GM18498 (cell line): ENCODE results near the gene CACNA1H.
"Not testable (repeated sequence)": the region's sequence is repeated elsewhere in the genome, so short reads cannot be mapped to it uniquely, and the experiment has no call there.

Source experiments
- ATAC-seq: cut with Tn5 transposase; IDR thresholded peaks from one replicate; pipeline ENCODE4 v1.9.1; 2021; ENCODE audit warnings: mild to moderate bottlenecking, moderate library complexity; ENCODE audit not compliant: unreplicated experiment

The CACNA1H gene

DNA sequence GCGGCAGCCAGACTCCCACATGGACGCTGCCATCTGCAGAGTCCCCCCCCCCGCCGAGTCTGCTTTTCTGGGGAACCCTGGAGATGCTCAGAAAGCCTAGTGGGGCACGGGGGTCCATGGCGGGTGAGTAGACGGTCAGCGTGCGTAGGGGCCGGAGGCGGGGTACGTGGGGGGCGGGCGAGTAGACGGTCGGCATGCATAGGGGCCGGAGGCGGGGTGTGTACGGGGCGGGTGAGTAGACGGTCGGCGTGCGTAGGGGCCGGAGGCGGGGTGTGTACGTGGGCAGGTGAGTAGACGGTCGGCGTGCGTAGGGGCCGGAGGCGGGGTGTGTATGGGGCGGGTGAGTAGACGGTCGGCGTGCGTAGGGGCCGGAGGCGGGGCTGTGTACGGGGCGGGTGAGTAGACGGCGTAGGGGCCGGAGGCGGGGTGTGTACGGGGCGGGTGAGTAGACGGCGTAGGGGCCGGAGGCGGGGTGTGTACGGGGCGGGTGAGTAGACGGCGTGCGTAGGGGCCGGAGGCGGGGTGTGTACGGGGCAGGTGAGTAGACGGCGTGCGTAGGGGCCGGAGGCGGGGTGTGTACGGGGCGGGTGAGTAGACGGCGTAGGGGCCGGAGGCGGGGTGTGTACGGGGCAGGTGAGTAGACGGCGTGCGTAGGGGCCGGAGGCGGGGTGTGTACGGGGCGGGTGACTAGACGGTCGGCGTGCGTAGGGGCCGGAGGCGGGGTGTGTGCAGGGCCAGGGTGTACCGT is 32.7 kb downstream of the CACNA1H start:
- not testable (repeated sequence) for ATAC-seq

DNA sequence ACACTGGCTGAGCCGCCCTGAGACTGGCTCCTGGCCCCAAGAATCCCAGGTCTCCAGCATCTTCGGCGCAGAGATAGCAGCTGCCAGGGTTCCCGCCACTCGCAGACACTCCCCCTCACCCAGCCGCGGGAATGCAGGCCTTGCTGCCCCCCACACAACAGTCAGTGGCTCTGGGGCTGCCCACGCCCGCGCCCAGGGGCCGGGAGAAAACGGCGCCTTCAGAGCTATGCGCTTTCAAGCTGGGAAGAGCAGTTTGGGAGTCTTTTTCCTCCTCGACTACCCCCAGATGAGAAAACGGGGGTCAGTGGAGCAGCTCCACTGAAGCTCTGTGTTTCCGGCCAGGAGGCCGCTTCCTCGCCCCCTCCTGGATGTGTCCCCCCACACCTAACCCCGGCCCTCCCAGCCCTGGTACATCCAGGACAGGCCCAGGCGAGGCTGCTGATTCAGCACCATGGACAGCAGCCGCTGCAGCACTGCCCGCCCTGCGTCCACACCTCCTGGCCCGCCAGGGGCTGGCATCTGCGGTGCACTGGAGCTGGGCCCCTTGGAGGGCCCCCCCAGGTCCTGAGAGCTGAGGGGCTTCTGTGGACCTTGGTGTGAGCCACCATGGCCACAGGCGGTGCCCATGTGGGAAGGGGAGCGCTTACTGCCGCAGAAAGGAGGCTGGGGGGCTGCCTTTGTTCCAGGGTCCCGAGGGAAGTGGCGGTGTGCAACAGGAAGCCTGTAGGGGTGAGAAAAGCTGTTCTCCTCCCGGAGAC is 35.7 kb downstream of the CACNA1H start:
- no peak for ATAC-seq

DNA sequence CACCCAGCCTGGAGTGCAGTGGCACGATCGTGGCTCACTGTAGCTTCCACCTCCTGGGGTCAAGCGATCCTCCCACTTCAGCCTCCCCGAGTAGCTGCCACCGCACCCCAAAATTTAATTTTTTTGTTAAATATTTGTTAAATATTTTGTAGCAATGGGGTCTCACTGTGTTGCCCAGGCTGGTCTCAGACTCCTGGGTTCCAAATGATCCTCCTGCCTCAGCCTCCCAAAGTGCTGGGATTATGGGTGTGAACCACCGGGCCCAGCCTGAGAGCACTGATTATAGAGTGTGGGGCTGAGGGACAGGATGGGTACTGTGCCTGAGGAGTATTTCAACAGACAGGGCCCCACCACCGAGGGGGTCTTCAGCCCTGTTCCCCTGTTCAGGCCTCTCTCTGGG is 36.5 kb downstream of the CACNA1H start:
- ATAC-seq: no peak

DNA sequence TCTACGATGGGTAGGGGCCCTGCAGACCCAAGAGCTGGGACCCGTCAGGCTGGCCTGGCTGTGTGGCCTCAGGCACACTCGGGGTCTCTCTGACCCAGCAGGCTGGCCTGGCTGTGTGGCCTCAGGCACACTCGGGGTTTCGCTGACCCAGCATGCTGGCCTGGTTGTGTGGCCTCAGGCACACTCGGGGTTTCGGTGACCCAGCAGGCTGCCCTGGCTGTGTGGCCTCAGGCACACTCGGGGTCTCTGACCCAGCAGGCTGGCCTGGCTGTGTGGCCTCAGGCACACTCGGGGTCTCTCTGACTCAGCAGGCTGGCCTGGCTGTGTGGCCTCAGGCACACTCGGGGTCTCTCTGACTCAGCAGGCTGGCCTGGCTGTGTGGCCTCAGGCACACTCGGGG is 37.9 kb downstream of the CACNA1H start:
- ATAC-seq: not testable (repeated sequence)

DNA sequence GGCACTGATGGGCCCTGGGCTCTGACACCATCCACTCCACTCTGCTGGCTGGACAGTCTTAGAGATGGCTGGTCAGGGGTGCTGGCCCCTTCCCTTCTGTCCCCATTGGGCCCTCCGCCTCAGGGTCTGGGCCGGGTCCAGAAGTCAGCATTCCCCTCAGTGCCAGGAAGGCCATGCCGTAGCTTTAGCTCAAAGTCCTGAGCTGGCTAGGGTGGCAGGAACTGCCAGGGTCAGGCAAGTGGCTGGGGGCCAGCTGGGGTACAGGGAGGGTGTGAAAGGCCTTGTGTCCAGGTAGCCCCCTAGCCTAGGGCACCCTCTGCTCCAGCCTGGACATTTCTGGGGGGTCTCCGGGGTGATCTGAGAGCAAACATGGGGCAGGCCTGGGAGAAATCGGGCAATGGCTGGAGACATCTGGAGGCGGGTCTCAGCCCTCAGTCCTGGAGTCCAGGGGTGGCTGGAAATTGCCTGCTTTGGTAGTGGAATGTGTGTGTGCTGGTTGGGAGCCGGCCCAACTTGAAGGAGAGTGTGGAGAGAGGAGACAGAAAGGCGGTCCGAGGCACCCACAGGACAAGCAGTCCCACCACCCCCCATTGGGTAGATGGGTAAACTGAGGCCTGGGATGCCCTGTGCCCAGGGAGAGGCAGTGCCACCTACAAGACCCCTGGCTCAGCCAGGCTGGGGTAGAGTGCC is 39.6 kb downstream of the CACNA1H start:
- ATAC-seq: no peak

DNA sequence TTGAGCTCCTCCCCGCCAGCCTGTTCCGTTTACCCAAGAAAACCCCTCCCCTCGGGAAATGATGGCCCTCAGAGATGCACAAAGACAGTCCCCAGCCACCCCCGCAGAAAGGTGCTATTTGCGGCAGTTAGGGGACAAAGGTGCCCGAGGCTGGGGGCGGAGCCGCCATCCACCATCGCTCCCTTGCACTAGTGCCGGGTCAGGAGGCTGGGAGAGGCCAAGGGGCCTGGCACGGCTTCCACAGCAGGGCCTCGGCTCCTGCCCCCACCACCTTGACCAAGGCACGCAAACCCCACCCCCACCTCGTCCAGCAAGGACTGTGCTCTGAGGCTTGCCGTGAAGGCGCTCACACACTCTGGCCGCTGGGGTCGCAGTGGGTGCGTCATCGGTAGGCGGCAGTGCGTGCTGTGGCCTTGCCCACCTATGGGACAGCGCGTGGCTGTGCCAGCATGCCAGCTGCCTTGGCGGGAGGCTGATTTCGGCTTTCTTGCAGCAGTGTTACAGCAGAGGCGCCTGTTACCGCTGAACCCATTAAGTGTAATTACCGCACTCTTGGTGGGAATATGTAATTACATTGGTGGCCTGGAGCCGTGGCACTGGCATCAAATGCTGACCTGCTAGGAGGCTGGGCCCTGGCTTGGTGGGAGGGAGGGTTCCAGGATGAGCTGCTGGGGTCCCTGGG is 40.4 kb downstream of the CACNA1H start:
- no peak for ATAC-seq

DNA sequence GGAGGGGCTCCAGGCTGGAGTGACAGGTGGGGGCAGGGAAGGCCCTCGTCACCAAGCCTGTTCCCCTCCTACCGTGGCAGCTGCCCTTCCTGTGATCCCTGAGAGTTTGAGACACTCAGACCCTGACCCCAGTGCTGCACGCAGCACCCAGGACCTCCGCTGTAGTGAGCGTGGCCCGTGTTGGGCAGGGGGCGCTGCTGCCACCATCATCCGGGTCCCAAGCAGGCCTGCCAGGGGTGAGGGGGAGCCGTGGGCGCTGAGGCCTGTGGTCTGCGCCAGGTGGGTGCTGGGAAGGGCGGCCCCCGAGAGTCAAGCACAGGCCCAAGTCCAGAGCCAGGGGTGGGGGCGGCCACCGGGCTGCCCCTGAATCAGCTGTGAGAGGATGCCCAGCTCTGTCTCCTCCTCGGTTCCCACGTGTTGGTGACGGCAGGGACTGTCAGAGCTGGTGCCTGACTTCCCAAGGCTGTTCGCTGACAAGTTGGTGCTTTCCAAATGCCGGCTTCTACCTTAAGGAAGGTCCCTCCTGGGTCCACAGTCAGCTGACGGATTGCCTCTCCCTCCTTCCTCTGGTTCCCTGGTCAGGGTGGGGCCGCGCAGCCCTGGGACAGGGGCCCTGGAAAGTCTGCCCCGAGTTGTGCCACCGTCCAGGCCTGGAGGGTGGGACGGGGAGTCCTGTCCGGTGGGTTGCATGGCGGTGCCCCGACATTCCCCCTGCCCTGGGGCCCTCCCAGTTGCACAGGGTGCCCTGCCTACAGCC is 41.1 kb downstream of the CACNA1H start:
- ATAC-seq: no peak

DNA sequence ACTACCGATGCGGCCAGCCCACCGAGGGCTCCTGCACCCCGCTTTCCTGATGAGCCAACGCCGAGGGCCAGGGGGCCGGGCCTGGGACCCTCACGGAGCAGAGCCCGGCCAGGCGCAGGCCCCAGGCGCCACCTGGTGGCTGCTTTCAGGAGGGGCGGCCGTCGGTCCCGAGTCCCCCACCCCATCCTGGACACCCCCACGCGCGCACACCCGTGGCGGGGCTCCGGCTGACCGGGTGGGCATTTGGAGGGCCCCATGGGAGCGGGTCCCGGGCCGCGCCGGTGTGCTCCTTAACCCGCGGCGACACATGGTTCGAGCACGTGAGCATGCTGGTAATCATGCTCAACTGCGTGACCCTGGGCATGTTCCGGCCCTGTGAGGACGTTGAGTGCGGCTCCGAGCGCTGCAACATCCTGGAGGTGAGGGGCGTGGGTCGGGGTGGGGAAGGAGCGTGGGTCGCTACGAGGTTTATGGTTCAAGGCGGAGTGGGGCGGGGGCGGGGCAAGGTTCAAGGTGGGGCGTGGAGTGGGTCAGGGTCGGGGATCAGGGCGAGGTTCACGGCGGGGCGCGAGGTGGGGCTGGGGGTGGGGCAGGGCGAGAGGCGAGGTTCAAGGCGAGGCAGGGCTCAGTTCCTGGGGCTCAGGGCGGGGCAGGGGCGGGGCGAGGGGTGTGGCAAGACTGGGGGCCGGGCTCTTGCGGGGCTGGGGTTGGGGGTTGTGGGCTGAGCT is 41.9 kb downstream of the CACNA1H start:
- no peak for ATAC-seq

DNA sequence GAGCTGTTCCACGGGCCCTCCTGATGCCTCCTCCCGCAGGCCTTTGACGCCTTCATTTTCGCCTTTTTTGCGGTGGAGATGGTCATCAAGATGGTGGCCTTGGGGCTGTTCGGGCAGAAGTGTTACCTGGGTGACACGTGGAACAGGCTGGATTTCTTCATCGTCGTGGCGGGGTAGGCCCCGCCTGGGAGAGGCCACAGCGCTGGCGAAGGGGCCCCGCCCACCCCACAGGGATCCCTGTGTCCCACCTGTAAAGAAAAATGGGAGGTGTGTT is 42.4 kb downstream of the CACNA1H start:
- no peak for ATAC-seq

DNA sequence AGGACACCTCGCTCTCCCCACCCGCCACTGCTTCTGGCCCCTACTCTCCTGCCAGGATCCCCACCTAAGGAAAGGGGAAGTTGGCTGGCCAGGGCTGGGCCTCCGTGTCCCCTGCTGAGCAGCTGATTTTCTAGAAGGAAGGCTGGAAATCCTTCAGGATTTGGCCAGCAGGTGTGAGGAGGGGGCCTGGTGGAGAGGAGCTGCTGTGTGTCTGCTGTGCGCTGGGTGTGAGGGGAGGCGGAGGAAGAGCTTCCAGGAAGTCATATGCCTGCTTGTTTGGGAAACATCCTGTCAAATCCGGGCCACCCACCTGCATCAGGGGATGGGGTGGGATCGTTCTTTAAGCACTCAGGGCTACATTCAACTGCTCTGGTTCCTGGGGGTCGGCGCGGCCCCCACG is 43.6 kb downstream of the CACNA1H start:
- ATAC-seq: no peak

DNA sequence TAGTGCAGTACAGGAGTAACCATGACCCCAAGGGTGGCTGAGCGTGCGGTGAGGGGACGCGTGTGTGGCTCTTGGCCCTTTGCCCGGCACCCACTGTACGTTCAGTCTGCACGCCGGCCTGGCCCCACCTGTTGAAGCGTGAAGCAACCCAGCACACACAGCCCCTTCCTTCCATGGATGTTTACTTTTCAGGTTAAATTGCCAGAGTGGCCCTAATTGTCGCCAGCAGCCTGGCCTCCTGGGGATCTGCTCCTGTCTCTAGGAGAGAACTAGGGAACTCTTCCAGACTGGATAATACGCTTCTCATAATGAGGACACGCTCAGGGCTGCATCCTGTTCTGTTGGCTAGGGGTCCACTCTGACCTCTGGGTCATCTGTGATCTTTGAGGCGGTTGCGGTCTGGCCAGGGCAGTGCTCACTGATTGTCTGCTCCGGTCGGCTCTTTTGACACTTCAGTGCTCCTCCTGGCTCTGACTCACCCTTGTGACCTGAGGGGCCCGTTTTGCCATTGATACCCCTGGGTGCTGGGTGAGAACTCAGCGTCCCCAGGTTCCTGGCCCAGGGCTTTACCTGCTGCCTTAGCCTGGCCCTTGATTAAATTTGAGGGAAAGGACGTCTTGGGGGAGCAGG is 44.4 kb downstream of the CACNA1H start:
- ATAC-seq: no peak

DNA sequence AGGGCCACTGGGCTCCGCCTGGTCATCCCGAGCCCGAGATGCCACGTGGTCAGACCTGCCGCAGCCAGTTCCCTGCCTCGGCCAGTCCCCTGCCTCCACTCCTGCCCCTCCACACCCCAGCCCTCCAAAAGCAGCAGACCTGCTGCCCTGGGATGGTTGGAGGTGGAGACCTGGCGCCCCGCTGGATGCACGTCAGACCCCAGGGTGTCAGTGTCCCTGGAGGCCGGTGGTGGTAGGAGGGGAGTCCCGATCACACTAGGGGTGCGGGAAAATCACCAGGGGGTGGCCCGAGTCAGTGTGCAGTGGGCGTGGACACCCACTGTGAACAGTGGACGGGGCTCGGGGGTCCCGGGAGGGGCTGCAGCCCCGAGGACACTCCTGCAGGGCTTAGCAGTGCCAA is 45.3 kb downstream of the CACNA1H start:
- ATAC-seq: no peak

DNA sequence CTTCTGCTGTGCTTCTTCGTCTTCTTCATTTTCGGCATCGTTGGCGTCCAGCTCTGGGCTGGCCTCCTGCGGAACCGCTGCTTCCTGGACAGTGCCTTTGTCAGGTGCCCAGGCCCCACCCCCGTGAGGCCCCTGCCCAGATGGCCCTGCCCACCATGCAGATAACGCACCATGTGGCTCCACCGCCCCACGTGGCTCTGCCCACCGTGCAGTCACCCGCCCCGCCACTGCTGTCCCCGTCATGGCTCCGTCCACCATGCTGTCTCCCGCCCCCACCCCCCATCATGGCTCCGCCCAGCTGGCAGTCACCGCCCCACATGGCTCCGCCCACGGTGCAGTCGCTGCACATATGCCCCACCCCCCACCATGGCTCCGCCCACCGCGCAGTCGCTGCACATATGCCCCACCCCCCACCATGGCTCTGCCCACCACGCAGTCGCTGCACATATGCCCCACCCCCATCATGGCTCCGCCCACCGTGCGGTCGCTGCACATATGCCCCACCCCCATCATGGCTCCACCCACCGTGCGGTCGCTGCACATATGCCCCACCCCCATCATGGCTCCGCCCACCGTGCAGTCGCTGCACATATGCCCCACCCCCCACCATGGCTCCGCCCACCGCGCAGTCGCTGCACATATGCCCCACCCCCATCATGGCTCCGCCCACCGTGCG is 45.9 kb downstream of the CACNA1H start:
- ATAC-seq: not testable (repeated sequence)

DNA sequence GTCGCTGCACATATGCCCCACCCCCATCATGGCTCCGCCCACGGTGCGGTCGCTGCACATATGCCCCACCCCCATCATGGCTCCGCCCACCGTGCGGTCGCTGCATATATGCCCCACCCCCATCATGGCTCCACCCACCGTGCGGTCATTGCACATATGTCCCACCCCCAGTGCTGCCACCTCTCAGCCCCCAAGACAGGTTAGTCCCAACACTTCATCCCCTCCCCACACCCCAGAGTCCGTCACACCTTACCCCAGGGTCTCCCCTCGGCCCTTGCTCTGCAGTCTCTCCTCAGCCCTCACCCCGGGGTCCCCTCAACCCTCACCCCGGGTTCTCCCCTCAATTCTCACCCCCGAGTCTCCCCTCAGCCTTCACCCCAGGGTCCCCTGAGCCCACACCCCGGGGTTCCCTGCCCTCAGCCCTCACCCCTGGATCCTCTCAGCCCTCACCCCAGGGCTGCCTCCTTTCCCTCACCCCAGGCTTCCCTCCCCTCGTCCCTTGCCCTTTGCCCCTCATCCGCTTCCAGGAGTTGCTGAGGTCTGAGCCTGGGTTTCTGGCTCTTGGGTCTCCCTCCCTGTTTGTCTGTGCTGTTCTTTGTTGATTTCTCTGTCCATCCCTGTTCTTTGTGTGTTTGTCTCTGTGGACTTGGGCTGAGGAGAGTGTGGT is 46.6 kb downstream of the CACNA1H start:
- ATAC-seq: no peak

DNA sequence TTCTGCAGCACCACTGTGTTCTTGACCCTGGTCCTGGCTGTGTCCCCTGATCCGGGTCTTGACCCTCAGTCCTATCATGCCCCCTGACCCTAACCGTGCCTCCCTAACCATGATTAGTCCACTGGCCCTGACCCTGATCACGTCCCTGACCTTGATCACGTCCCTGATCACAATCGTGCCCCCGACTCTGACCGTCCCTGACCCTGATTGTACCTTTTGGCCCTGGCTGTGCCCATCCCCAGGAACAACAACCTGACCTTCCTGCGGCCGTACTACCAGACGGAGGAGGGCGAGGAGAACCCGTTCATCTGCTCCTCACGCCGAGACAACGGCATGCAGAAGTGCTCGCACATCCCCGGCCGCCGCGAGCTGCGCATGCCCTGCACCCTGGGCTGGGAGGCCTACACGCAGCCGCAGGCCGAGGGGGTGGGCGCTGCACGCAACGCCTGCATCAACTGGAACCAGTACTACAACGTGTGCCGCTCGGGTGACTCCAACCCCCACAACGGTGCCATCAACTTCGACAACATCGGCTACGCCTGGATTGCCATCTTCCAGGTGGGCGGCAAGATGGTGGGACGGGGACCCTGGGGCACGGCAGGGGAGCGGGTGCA is 47.2 kb downstream of the CACNA1H start:
- ATAC-seq: no peak

DNA sequence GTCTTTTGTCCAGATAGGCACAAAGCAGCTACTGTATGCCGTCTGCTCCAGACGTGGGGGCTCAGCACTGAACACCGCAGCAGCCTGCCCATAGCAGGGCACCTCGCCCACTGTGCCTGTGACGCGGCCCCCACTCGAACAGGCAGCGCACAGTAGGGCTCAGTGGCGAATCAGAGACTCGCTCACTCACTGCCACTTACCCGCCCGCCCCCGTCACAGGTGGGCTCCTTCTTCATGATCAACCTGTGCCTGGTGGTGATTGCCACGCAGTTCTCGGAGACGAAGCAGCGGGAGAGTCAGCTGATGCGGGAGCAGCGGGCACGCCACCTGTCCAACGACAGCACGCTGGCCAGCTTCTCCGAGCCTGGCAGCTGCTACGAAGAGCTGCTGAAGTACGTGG is 48.5 kb downstream of the CACNA1H start:
- ATAC-seq: no peak

DNA sequence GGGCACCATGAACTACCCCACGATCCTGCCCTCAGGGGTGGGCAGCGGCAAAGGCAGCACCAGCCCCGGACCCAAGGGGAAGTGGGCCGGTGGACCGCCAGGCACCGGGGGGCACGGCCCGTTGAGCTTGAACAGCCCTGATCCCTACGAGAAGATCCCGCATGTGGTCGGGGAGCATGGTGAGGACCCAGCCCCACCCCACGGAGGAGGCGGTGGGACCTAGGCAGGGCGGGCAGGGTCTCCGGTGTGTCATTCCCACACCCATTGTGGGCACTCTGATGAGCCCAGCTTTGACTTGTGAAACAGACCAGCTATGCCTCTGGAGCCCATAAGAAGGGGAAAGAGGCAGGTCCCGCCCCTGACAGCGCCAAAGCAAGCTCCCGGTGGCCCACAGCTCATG is 49.4 kb downstream of the CACNA1H start:
- ATAC-seq: no peak

DNA sequence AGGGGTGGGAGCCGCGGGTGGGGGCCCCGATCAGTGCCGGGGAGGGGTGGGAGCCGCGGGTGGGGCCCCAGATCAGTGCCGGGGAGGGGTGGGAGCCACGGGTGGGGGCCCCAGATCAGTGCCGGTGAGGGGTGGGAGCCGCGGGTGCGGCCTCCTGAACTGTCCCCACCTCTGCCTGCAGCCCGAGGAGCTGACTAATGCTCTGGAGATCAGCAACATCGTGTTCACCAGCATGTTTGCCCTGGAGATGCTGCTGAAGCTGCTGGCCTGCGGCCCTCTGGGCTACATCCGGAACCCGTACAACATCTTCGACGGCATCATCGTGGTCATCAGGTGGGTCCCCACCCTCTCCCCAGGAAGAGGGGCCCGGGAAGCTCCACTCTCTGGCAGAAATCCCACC is 52.0 kb downstream of the CACNA1H start:
- ATAC-seq: no peak
